Measurements from ENCODE around the gene CHST14. TPM values are rescaled to one million over a fixed set of nuclear protein-coding genes. Genes with fewer than 3 reads are reported as not detected.
A peak's percentile ranks its signal among the peaks of the same experiment; 100 is the strongest.

Gene CHST14
- total RNA-seq, 1 experiment from 2014 or later = 5.8 TPM

DNA sequence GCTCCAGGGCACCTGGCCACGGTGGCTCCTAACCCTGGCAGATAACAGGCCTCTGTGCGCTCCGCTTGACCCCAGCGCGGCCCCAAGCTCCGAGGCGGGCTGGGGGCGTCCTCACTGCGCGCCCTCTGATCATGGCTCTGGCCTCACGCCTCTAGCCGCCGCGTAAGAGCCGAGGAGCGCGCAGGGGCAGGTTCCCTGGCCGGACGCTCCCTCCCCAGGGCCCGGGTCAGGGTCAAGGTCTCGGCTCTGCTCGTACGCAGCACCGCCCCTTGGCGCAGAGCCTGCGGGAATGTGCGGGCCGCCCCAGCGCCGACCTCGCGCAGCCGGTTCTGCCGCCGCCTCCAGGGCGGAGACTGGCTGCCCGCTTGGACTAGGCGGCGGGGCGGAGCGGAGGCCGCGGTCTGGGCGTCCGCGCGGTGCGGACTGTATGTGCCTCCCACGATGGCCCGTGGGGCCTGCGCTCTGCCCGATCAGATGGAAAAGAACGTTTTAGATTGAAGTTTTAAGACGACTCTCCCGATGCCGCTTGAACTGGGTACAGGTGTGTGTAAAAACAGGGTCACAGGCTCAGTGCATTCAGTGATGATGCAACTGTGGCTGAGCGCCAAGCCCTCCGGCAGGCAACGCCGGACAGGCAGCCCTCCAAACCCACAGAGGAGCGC is 40.8 kb downstream of the CHST14 start:
- in situ Hi-C loops (cut with HindIII; ENCODE audit: low sequenced_read_pairs) = no loop called here

DNA sequence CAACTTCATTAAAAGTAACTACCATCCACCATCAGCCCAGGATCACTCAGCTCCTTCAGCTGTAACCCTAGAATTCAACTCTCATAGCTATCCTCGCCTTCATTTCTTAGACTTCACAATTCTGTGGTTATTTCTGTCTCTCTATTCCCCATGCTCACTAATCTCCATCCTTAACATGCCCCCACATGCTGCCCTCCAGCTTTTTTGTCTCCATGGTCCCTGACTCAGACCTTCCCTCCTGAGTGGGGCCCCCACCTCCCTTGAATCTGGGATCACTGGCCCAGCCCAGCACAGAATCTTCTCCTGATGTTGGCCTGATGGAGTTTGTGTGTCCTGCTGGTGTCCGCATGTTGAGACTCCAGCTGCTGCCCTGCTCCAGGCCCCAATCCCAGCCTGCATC is 41.7 kb downstream of the CHST14 start:
- no peak for DNase-seq (ENCODE audit: low spot score)
- in situ Hi-C loops (cut with HindIII; ENCODE audit: low sequenced_read_pairs) = no loop called here

More for the DNA sequence above, 40.8 kb downstream of the CHST14 start:
- DNase-seq (ENCODE audit: low spot score) = peak; percentile 43

DNA sequence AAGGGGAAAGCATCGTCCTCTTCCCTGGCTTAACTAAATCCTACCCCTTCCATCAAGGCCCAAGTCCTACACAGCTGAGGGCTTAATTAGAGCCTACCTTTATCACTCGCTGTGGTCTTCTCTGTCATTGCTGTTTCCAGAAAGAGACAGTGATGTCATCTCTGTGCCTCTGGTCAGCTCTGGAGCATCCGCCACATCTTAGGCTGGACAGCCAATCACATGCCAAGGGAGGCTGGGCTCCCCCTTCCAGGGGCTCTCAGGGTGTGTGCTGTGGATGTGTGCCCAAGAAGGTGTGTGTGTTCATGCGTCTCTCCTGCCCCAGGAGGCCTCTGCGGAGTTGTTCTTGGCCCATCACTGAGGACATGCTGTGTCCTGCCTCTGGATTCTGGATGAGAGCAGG is 42.8 kb downstream of the CHST14 start:
- in situ Hi-C loops (cut with HindIII; ENCODE audit: low sequenced_read_pairs) = no loop called here
- no peak for DNase-seq (ENCODE audit: low spot score)

DNA sequence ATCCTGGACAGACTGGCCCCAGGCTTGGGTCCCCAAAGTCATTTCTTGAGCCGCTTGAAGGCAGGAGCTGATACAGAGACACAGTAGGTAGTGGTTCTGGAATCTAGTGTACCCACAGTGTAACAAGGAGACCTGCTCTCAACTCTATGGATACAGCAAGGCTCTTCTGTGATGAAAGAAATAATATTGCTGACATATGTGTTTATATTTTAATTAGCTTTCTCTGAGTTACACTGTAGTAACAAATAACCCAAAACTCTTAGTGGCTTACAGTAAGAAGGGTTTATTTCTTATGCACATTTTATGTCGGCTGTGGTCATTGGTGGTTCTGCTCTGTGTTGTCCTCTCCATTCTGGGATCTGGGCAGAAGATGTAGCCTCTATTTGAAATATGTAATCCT is 45.5 kb downstream of the CHST14 start:
- in situ Hi-C loops (cut with HindIII; ENCODE audit: low sequenced_read_pairs) = no loop called here
- DNase-seq (ENCODE audit: low spot score) = no peak

Other genes with a start within 250 kb of the CHST14 start
- 1.8 TPM in 1 of 2 replicates, not detected in the other for gene PAK6, start 231.9 kb upstream of the CHST14 start, total RNA-seq (2014; rRNA removed; shearing (Covaris generic))
- gene ANKRD63, start 187.9 kb upstream of the CHST14 start, total RNA-seq (2014; rRNA removed; shearing (Covaris generic)) = 8.4 and 14.9 TPM in 2 replicates
- gene PLCB2, start 163.0 kb upstream of the CHST14 start, total RNA-seq (2014; rRNA removed; shearing (Covaris generic)) = 99.6 and 145 TPM in 2 replicates
- 203 TPM in 2 replicates for gene INAFM2, start 147.3 kb upstream of the CHST14 start, total RNA-seq (2014; rRNA removed; shearing (Covaris generic))
- gene CCDC9B, start 130.0 kb upstream of the CHST14 start, total RNA-seq (2014; rRNA removed; shearing (Covaris generic)) = 4.7 and 5.9 TPM in 2 replicates
- not detected in 2 replicates for gene PHGR1, start 120.0 kb upstream of the CHST14 start, total RNA-seq (2014; rRNA removed; shearing (Covaris generic))
- 1.0 and 3.1 TPM in 2 replicates for gene DISP2, start 112.8 kb upstream of the CHST14 start, total RNA-seq (2014; rRNA removed; shearing (Covaris generic))
- gene KNSTRN, start 88.3 kb upstream of the CHST14 start, total RNA-seq (2014; rRNA removed; shearing (Covaris generic)) = 123 and 146 TPM in 2 replicates
- 91.8 and 111 TPM in 2 replicates for gene IVD, start 65.2 kb upstream of the CHST14 start, total RNA-seq (2014; rRNA removed; shearing (Covaris generic))
- gene BAHD1, start 30.0 kb upstream of the CHST14 start, total RNA-seq (2014; rRNA removed; shearing (Covaris generic)) = 33.8 and 37.2 TPM in 2 replicates
- gene CCDC32, start 94.1 kb downstream of the CHST14 start, total RNA-seq (2014; rRNA removed; shearing (Covaris generic)) = 41.9 and 66.4 TPM in 2 replicates
- 21.7 and 33.5 TPM in 2 replicates for gene RPUSD2, start 98.3 kb downstream of the CHST14 start, total RNA-seq (2014; rRNA removed; shearing (Covaris generic))
- 38.4 and 40.6 TPM in 2 replicates for gene KNL1, start 123.3 kb downstream of the CHST14 start, total RNA-seq (2014; rRNA removed; shearing (Covaris generic))
- 7.1 and 12.0 TPM in 2 replicates for gene RAD51, start 224.2 kb downstream of the CHST14 start, total RNA-seq (2014; rRNA removed; shearing (Covaris generic))